GM21526 (cell line): ENCODE data around the gene SLC1A5.
"Not testable (repeated sequence)": the region's sequence is repeated elsewhere in the genome, so short reads cannot be mapped to it uniquely, and the experiment has no call there.

Experiments used
- ATAC-seq: cut with Tn5 transposase; IDR thresholded peaks from one replicate; pipeline ENCODE4 v1.9.1; 2021; ENCODE audit warnings: moderate library complexity; ENCODE audit not compliant: unreplicated experiment, low FRiP score

Gene SLC1A5

GRCh38 chr19:46803555-46803954 is 15.2 kb upstream of the SLC1A5 start:
- ATAC-seq: no peak

- ATAC-seq: no peak
Observed at GRCh38 chr19:46802152-46802551, 13.8 kb upstream of the SLC1A5 start.

GRCh38 chr19:46798713-46799112 is 10.3 kb upstream of the SLC1A5 start:
- no peak for ATAC-seq

GRCh38 chr19:46797881-46798280 is 9.5 kb upstream of the SLC1A5 start:
- ATAC-seq: no peak

- no peak for ATAC-seq
Observed at GRCh38 chr19:46791944-46792343, 3.5 kb upstream of the SLC1A5 start.

- no peak for ATAC-seq
Observed at GRCh38 chr19:46789371-46789770, 977 bp upstream of the SLC1A5 start.

- ATAC-seq: no peak
Observed at GRCh38 chr19:46788968-46789338, 559 bp upstream of the SLC1A5 start.

- ATAC-seq: no peak
Observed at GRCh38 chr19:46787331-46788261, 798 bp downstream of the SLC1A5 start.

GRCh38 chr19:46787040-46787330 is 1.4 kb downstream of the SLC1A5 start:
- no peak for ATAC-seq

GRCh38 chr19:46786236-46787039 is 2.0 kb downstream of the SLC1A5 start:
- no peak for ATAC-seq

GRCh38 chr19:46785980-46786235 is 2.5 kb downstream of the SLC1A5 start:
- no peak for ATAC-seq

GRCh38 chr19:46785054-46785979 is 3.1 kb downstream of the SLC1A5 start:
- ATAC-seq: no peak

- no peak for ATAC-seq
Observed at GRCh38 chr19:46784262-46785053, 3.9 kb downstream of the SLC1A5 start.

GRCh38 chr19:46783670-46784069 is 4.7 kb downstream of the SLC1A5 start:
- no peak for ATAC-seq

GRCh38 chr19:46782355-46783019 is 5.9 kb downstream of the SLC1A5 start:
- ATAC-seq: no peak

GRCh38 chr19:46777956-46778645 is 10.3 kb downstream of the SLC1A5 start:
- ATAC-seq: not testable (repeated sequence)

- no peak for ATAC-seq
Observed at GRCh38 chr19:46776927-46777911, 11.2 kb downstream of the SLC1A5 start.
